Peyer's patch (tissue), 4 donors: ENCODE measurements around the gene ZMAT5. TPM values are rescaled to one million over a fixed set of nuclear protein-coding genes. Genes with fewer than 3 reads are reported as not detected.

Source experiments
- DNase-seq, 3 donors: peaks; one replicate each; pipeline ENCODE4 v3.0.0-alpha.2; 2017 to 2019
- H3K27ac ChIP-seq, 4 donors: fragments of 200-600 bp; sonication (generic); one replicate each; pipeline ENCODE4 v1.5.1; 2016 to 2019
- H3K27me3 ChIP-seq, 2 donors: fragments of 200-600 bp; sonication (generic); one replicate each; pipeline ENCODE4 v1.5.1; 2019
- H3K36me3 ChIP-seq, 3 donors: fragments of 200-600 bp; sonication (generic); one replicate each; pipeline ENCODE4 v1.5.1; 2016 to 2019
- H3K4me1 ChIP-seq, 4 donors: fragments of 200-600 bp; sonication (generic); one replicate each; pipeline ENCODE4 v1.5.1; 2016 to 2019
- H3K4me3 ChIP-seq, 4 donors: fragments of 200-600 bp; sonication (generic); 1 replicate in 3 of 4; 2 replicates in 1 of 4; pipeline ENCODE4 v1.5.1; 2016 to 2019; ENCODE audit warnings: mild to moderate bottlenecking in 1 of 4
- H3K9me3 ChIP-seq, 4 donors: fragments of 200-600 bp; sonication (generic); one replicate each; pipeline ENCODE4 v1.5.1; 2016 to 2019; ENCODE audit warnings: mild to moderate bottlenecking in 1 of 4
- CTCF ChIP-seq, 6 experiments: fragments of 450-650 bp in 4 of 6; fragments of 200-600 bp in 2 of 6; sonication (generic) in 1 of 6; IDR thresholded peaks; one replicate each; pipeline ENCODE4 v1.5.1; 2017 to 2019; ENCODE audit warnings: antibody characterized with exemption in 6 of 6, mild to moderate bottlenecking in 3 of 6, moderate library complexity in 1 of 6
- POLR2A ChIP-seq, 2 donors: fragments of 450-650 bp; IDR thresholded peaks; one replicate each; pipeline ENCODE4 v1.5.1; 2017; ENCODE audit warnings: antibody characterized with exemption in 2 of 2, mild to moderate bottlenecking in 2 of 2, moderate library complexity in 2 of 2
- total RNA-seq, 4 donors: library from RNA; depleted of rRNA; stranded (reverse); fragments of >200 nt; gene quantifications; one replicate each; pipeline ENCODE4 v1.1.0, GENCODE V29; 2016

Gene ZMAT5
- total RNA-seq, 4 donors from 2014 or later: 16.2 to 22.5 (median 17.9) TPM

GRCh38 chr22:29798318-29798717, 31.5 kb upstream of the ZMAT5 start:
- DNase-seq: no peak
- Histone ChIP-seq H3K36me3 (peaks cover 0 to 93% (median 0%) of the 10 kb centered on the region in 3 donors), H3K27ac (peak overlapping the region in 3 of 4 donors; percentile 27 to 72 (median 39)), H3K9me3 (no peaks in the 10 kb centered on the region), H3K27me3 (no peaks in the 10 kb centered on the region), H3K4me3 (no peak overlapping the region), H3K4me1 (peaks cover 0 to 13% (median 7%) of the 10 kb centered on the region in 4 donors)
- no peak for TF ChIP-seq CTCF (IDR thresholded peaks at IDR 0.05)
- TF ChIP-seq POLR2A (IDR thresholded peaks at IDR 0.05): no peak

GRCh38 chr22:29797351-29797750, 30.5 kb upstream of the ZMAT5 start:
- Histone ChIP-seq H3K9me3 (no peaks in the 10 kb centered on the region), H3K36me3 (peaks cover 0 to 96% (median 0%) of the 10 kb centered on the region in 3 donors), H3K27me3 (no peaks in the 10 kb centered on the region), H3K27ac (no peak overlapping the region), H3K4me1 (peaks cover 0 to 13% (median 7%) of the 10 kb centered on the region in 4 donors), H3K4me3 (no peak overlapping the region)
- TF ChIP-seq CTCF (IDR thresholded peaks at IDR 0.05) (no peak), POLR2A (IDR thresholded peaks at IDR 0.05) (no peak)
- no peak for DNase-seq

GRCh38 chr22:29795663-29796062, 28.9 kb upstream of the ZMAT5 start:
- H3K4me3 ChIP-seq: no peak overlapping the region

GRCh38 chr22:29793396-29793795, 26.6 kb upstream of the ZMAT5 start:
- H3K36me3 ChIP-seq: peaks cover 0 to 98% (median 0%) of the 10 kb centered on the region in 3 donors
- H3K9me3 ChIP-seq: no peaks in the 10 kb centered on the region
- no peak overlapping the region for H3K27ac ChIP-seq
- no peak overlapping the region for H3K4me3 ChIP-seq
- H3K27me3 ChIP-seq: no peaks in the 10 kb centered on the region
- TF ChIP-seq POLR2A (IDR thresholded peaks at IDR 0.05) (no peak), CTCF (IDR thresholded peaks at IDR 0.05) (no peak)
- H3K4me1 ChIP-seq: peaks cover 0 to 4% (median 2%) of the 10 kb centered on the region in 4 donors
- DNase-seq: no peak

More at GRCh38 chr22:29795663-29796062, 28.9 kb upstream of the ZMAT5 start:
- H3K36me3 ChIP-seq: peaks cover 0 to 96% (median 0%) of the 10 kb centered on the region in 3 donors
- TF ChIP-seq POLR2A (IDR thresholded peaks at IDR 0.05) (no peak), CTCF (IDR thresholded peaks at IDR 0.05) (no peak)
- H3K9me3 ChIP-seq: no peaks in the 10 kb centered on the region
- no peaks in the 10 kb centered on the region for H3K27me3 ChIP-seq
- DNase-seq: no peak
- H3K4me1 ChIP-seq: peaks cover 0 to 13% (median 7%) of the 10 kb centered on the region in 4 donors
- no peak overlapping the region for H3K27ac ChIP-seq

- no peak overlapping the region for H3K4me3 ChIP-seq
- no peaks in the 10 kb centered on the region for H3K27me3 ChIP-seq
- H3K27ac ChIP-seq: no peak overlapping the region
- peaks cover 0 to 69% (median 0%) of the 10 kb centered on the region in 3 donors for H3K36me3 ChIP-seq
- no peaks in the 10 kb centered on the region for H3K9me3 ChIP-seq
- H3K4me1 ChIP-seq: no peaks in the 10 kb centered on the region
- no peak for DNase-seq
- TF ChIP-seq POLR2A (IDR thresholded peaks at IDR 0.05) (no peak), CTCF (IDR thresholded peaks at IDR 0.05) (no peak)
Observed at GRCh38 chr22:29790061-29790460, 23.3 kb upstream of the ZMAT5 start.
